DMS53 (cell line): ENCODE measurements around the gene PBOV1.
"Not testable (repeated sequence)": the region's sequence is repeated elsewhere in the genome, so short reads cannot be mapped to it uniquely, and the experiment has no call there.

Experiments used
- DNase-seq: peaks from one replicate; lab custom pipeline; 2025; lab: John Stamatoyannopoulos, UW

Gene PBOV1

GRCh38 chr6:138238368-138238767 is 20.1 kb upstream of the PBOV1 start:
- DNase-seq, result peak; percentile 66

GRCh38 chr6:138237463-138237862 is 19.2 kb upstream of the PBOV1 start:
- DNase-seq, result no peak

- DNase-seq, result no peak
Measured at GRCh38 chr6:138235693-138236092, 17.4 kb upstream of the PBOV1 start.

- DNase-seq, result no peak
Measured at GRCh38 chr6:138235205-138235604, 16.9 kb upstream of the PBOV1 start.

DNA sequence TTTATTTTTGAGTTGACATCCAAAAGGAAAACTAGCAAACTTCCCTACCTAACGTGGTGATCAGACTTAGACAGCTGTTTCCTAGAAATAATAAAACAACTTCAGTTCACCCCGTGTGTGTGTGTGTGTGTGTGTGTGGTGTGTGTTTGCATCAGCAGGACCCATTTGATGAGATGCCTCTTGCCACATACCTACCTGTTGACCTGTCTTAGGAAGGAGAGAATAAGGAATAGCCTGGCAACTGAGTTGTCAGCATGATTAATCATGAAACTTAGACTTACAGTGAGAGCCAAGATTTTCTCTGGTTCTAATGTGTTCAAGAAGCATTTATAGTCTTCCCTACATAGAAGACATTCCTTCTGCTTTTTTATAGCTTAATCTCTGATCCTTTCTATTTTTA is 16.1 kb upstream of the PBOV1 start:
- no peak for DNase-seq

- DNase-seq, result peak; percentile 93
Measured at GRCh38 chr6:138231381-138231886, 13.1 kb upstream of the PBOV1 start.

- DNase-seq, result peak; percentile 58
Measured at GRCh38 chr6:138230759-138231380, 12.6 kb upstream of the PBOV1 start.

DNA sequence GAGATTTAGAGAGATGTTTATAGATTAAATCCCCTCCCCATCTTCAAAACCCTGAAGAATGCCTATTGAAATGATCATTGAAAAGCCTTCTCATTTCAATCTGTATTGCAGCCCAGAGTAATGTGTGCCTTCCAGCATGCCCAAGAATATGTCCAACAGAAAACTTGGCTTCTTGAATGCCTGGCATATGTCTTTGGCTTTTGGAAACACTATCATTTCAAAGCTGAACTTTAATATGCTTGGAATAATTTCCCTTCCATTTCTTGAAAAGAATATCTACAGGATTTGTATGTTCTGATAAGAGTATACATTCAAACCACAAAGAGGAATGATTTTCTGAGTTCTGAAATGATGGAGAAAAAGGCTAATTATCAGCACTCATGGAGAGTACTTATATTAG is 11.9 kb upstream of the PBOV1 start:
- DNase-seq, result peak; percentile 18

DNA sequence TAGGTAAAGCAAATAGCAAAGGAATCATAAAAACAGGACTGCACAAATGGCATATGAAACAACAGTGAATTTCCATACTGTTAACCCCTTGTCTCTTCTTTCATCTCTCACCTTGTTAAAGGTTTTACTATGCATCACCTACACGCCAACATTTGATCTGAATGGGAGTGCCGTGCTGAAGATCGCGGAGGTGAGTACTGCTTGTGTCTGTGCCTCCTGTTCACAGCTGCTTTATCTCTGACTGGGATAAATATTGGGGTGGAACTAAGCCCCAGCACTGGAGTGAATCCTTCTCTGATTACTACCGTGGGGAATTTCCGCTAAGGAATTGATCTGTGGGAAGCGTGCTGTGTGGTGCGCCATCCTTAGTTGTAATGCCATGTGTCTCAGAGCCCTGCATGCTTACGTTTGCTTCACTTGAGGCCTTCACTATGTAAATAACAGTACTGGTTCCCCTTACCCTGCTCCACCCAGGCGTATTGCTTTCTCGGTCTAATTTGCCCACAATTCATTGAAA is 11.4 kb upstream of the PBOV1 start:
- DNase-seq, result peak; percentile 18

GRCh38 chr6:138229072-138229471 is 10.8 kb upstream of the PBOV1 start:
- peak; percentile 58 for DNase-seq

DNA sequence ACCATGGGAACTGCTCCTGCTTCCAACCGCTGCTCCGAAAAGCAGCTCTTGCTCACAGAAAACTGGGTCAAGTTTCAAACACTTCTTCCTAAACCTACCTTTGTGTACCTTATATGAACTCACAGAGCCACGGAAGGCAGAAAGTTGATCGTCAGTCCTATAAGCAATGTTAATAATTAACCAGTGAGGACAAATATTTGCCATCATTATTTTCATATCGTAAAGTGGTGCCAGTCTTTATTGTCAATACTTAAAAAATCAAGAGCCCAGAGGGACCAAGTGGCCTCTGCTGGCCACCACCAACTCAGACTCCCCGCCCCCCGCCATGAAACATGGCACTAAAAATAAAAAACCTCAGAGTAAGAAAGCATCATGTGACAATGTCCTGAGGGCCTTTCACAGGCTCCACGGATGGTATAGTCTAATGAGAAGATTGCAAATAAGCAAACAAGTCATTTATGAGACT is 9.1 kb upstream of the PBOV1 start:
- peak; percentile 96 for DNase-seq

DNA sequence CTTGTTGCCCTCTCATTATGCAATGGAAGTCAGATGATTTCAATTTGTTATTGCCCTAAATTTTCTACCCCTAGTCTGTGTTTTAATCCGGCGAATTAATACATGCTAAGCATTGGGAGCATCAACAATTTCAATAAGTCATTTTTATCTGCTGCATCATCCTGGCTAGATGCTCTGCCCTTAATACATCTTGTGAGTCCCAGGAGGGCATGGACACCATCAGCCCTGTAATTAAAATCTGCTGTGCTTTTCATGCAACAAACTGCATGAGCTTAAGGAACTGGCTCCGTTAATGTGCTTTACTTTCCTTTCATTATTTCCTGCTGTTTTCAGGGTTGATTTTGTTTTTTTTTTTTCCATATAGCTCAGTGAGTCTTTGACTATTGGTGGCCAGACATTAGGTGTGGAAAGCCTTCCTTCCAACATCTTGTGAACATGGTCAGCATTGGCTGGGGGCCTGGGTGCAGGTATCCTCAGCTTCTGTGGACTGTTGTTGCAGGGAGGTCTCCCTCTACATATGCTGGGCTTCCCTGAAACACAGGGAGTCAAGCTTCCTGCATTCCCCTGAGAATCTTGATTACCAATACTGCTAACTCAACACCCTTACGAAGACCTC is 8.5 kb upstream of the PBOV1 start:
- no peak for DNase-seq

- DNase-seq, result no peak
Measured at GRCh38 chr6:138225953-138226352, 7.7 kb upstream of the PBOV1 start.

GRCh38 chr6:138222901-138223546 is 4.7 kb upstream of the PBOV1 start:
- DNase-seq, result peak; percentile 90

- DNase-seq, result no peak
Measured at GRCh38 chr6:138219901-138220300, 1.6 kb upstream of the PBOV1 start.

DNA sequence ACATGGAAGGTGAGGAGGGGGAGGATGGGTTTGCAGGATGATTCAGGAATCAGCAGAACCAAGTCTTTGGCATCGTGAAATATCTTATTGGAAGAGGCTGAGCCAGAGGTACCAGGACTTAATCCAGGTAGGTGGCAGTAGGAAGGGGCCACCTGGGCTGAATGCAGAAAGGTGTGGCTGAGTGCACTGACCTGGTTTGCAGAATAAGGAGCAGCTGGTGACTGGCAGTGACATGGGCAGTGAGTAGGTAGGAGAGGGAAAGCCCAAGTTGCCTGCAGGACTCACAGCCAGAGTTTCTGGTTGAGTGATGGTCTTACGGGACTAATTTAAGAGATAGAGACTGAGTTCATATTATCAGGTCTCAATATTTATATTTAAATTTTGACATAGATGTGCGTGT is 1.1 kb upstream of the PBOV1 start:
- peak; percentile 44 for DNase-seq

DNA sequence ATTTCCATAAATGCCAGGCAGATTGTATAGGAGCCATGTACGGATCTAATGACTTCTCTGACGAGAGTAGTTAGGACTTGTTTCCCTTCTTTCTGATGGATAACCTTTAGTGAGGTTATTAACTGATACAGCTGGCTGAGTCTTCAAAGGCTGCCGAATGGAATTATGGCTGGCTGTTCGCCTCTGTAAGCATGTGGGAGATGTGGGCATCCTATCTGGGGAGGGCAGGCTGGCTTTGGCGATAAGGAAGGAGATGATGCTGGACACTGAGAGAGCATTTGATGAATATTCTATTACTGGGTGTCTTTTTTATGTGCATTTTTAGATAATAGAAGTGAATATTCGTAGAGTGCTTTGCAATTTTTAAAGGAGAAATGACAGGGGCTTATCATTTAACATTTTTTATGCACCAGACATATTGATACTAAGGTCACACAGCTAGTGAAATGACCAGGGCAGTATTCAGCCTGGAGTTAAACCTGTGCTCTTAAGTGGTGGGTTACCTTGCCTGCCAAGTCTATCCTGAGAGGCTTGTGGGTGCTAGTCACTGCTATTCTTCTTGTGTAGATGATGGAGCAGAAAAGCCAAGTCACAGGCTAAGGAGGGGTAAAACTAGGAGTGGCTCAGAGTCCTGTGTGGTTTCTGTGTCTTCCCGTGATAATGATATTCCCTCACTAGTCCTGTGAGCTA is 3.1 kb downstream of the PBOV1 start:
- no peak for DNase-seq

- DNase-seq, result not testable (repeated sequence)
Measured at GRCh38 chr6:138212530-138212929, 5.8 kb downstream of the PBOV1 start.

- no peak for DNase-seq
Measured at GRCh38 chr6:138211601-138212000, 6.7 kb downstream of the PBOV1 start.

DNA sequence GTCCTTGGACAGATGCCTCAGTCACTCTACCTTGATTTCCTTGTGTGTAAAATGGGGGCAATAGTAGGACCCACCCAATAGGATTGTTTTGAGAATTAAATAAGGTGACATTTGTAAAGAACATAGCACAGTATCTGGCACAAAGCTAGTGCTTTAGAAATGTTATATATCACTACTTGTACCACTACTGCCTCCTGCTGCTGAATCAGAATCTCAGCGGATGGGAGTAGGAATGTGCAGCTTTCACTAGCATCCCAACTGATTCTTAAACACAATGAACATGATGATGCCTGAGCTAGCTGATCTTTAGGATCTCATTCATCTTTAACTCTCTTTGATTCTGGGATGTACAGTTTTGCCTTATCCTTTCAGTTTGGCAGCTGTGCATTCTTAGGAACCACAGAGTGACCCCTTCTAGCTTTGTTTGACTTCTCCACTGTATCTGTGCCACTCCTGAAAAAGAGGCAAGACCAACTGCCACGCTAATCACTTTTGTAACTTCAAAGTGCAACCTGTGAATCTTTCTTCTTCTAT is 7.2 kb downstream of the PBOV1 start:
- no peak for DNase-seq

- no peak for DNase-seq
Measured at GRCh38 chr6:138206862-138207261, 11.4 kb downstream of the PBOV1 start.

DNA sequence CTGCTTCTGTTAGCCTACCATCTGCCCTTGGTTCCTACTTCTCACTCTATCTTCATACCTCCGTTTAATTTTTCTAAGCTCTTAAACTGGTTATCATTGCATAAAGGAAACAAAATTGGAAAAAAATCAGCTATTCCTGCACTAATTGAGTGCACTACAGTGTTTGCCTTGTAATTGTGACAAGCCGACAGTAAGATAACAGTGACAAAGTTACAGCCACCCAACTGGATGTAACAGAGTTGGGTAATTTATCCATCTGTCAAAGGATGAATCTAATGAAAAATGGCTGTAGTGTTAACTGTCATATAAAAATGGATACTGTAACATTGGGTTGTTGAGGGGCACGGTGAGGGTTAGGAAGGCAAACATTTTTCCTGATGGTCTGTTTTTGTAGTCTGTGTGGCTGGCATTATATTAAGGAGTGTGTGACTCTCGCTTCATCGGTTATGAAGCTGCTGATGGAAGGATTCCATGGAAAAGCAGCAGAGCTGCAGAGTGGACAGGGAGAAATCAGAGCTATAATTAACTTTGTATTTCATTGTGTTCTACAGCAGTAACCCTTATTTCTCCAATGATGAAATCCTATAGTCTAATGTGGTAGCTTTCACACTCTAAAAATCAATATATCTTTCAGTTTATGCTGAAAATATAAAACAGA is 12.7 kb downstream of the PBOV1 start:
- no peak for DNase-seq
